ENCODE measurements around the gene TSPYL6.

TSPYL6 gene

GRCh38 chr2:54255230-54256090, 569 bp downstream of the TSPYL6 start:
- DNase-seq: no peak

GRCh38 chr2:54254180-54254579, 1.8 kb downstream of the TSPYL6 start:
- DNase-seq: no peak

GRCh38 chr2:54249629-54250028, 6.4 kb downstream of the TSPYL6 start:
- no peak for DNase-seq

GRCh38 chr2:54247115-54247514, 8.9 kb downstream of the TSPYL6 start:
- DNase-seq: no peak

- no peak for DNase-seq
These were observed 15.2 kb downstream of the TSPYL6 start for GRCh38 chr2:54240515-54241469.

GRCh38 chr2:54239427-54239826, 16.6 kb downstream of the TSPYL6 start:
- DNase-seq: no peak

GRCh38 chr2:54237428-54237827, 18.6 kb downstream of the TSPYL6 start:
- no peak for DNase-seq

- DNase-seq: no peak
These were observed 22.0 kb downstream of the TSPYL6 start for GRCh38 chr2:54233832-54234649.

GRCh38 chr2:54228945-54229344, 27.1 kb downstream of the TSPYL6 start:
- DNase-seq: no peak

- no peak for DNase-seq
These were observed 28.2 kb downstream of the TSPYL6 start for GRCh38 chr2:54227798-54228197.

- DNase-seq: no peak
These were observed 29.8 kb downstream of the TSPYL6 start for GRCh38 chr2:54226260-54226659.

- DNase-seq: no peak
These were observed 31.0 kb downstream of the TSPYL6 start for GRCh38 chr2:54224997-54225396.

- DNase-seq: no peak
These were observed 42.9 kb downstream of the TSPYL6 start for GRCh38 chr2:54213082-54213481.

- DNase-seq: no peak
These were observed 43.6 kb downstream of the TSPYL6 start for GRCh38 chr2:54212456-54212855.

GRCh38 chr2:54209379-54209778, 46.6 kb downstream of the TSPYL6 start:
- DNase-seq: no peak

- DNase-seq: no peak
These were observed 47.4 kb downstream of the TSPYL6 start for GRCh38 chr2:54208364-54209240.

GRCh38 chr2:54207666-54208195, 48.3 kb downstream of the TSPYL6 start:
- no peak for DNase-seq

GRCh38 chr2:54206596-54206995, 49.4 kb downstream of the TSPYL6 start:
- DNase-seq: peak in 1 of 2 donors; percentile 27

- no peak for DNase-seq
These were observed 51.6 kb downstream of the TSPYL6 start for GRCh38 chr2:54204476-54204875.

Data from inflammatory macrophage treated with lipopolysaccharide for 1 hour (primary cell).